ENCODE data around the gene NCL. TPM values are rescaled to one million over a fixed set of nuclear protein-coding genes. Genes with fewer than 3 reads are reported as not detected.

Gene NCL
- total and polyA plus RNA-seq, 2 of the 13 experiments (the other 11 are each of a cell fraction or from before 2014, with no cell fraction given): 105 to 779 TPM

GRCh38 chr2:231463698-231464575, at the start of gene NCL (continued):
- TF ChIP-seq ZEB1 (IDR thresholded peaks at IDR 0.05; ENCODE audit: insufficient replicate concordance, low read depth): no peak
- no peak for TF ChIP-seq ZFP36 (IDR thresholded peaks at IDR 0.05; ENCODE audit: borderline replicate concordance, low read depth, low read length, partially characterized antibody)
- peak; percentile 71; the same call in 1 of the 2 replicates for TF ChIP-seq ZNF276 (CRISPR knock-in tag; IDR thresholded peaks at IDR 0.05; ENCODE audit: low read depth)
- peak; percentile 70 for TF ChIP-seq ZNF124 (CRISPR knock-in tag; IDR thresholded peaks at IDR 0.05)
- peak; percentile 78 for TF ChIP-seq JUN (CRISPR knock-in tag; IDR thresholded peaks at IDR 0.05)
- peak; percentile 96; the same call in 1 of the 2 replicates for TF ChIP-seq KDM5B (CRISPR knock-in tag; IDR thresholded peaks at IDR 0.05; ENCODE audit: borderline replicate concordance)
- TF ChIP-seq ZNF761 (CRISPR knock-in tag; conservative IDR thresholded peaks at IDR 0.05): peak; percentile 91; the same call in 1 of the 2 replicates
- peak; percentile 90 for TF ChIP-seq DR1 (CRISPR knock-in tag; IDR thresholded peaks at IDR 0.05)
- TF ChIP-seq ZBTB43 (CRISPR knock-in tag; conservative IDR thresholded peaks at IDR 0.05): peak; percentile 96
- TF ChIP-seq SKI (IDR thresholded peaks at IDR 0.05; ENCODE audit: partially characterized antibody): peak; percentile 50
- peak; percentile 70 for TF ChIP-seq RFX5 (IDR thresholded peaks at IDR 0.05; ENCODE audit: low read depth, low read length)
- TF ChIP-seq LRRFIP1 (CRISPR knock-in tag; conservative IDR thresholded peaks at IDR 0.05): peak; percentile 87
- no peak; the same call in 1 of the 2 replicates for TF ChIP-seq MTF2 (CRISPR knock-in tag; IDR thresholded peaks at IDR 0.05; ENCODE audit: borderline replicate concordance)
- TF ChIP-seq ZNF660 (CRISPR knock-in tag; IDR thresholded peaks at IDR 0.05; ENCODE audit: borderline replicate concordance, low read depth): no peak
- no peak; the same call in 1 of the 2 replicates for TF ChIP-seq PREB (CRISPR knock-in tag; IDR thresholded peaks at IDR 0.05)
- peak; percentile 84 for TF ChIP-seq GABPB1 (CRISPR knock-in tag; IDR thresholded peaks at IDR 0.05)
- TF ChIP-seq ZNF326 (CRISPR knock-in tag; IDR thresholded peaks at IDR 0.05; ENCODE audit: borderline replicate concordance): peak; percentile 91
- TF ChIP-seq ZNF691 (CRISPR knock-in tag; IDR thresholded peaks at IDR 0.05; ENCODE audit: borderline replicate concordance, low read depth): peak; percentile 49
- no peak for TF ChIP-seq HNRNPK (IDR thresholded peaks at IDR 0.05; ENCODE audit: low read depth, low read length, poor library complexity, severe bottlenecking)

Data from HepG2 (cell line).